GM10248 (cell line): ENCODE measurements around the gene CACNA1G.

Experiments
- CTCF ChIA-PET: fragments of 300-600 bp; sonication (Branson Sonifier 250); formaldehyde crosslinking; extraction: SDS; loops from one replicate; lab custom pipeline; 2021; ENCODE audit warnings: antibody characterized with exemption; lab: Yijun Ruan, JAX
- POLR2A ChIA-PET: fragments of 350-650 bp; sonication (Branson Sonifier 250); formaldehyde crosslinking; extraction: SDS; loops from one replicate; lab custom pipeline; 2020; ENCODE audit warnings: antibody characterized with exemption; lab: Yijun Ruan, JAX
- DNase-seq: peaks from one replicate; pipeline ENCODE4 v3.0.0; 2012; ENCODE audit errors: extremely low spot score
- TF ChIP-seq, protein P1 (sequence below): IDR thresholded peaks from 2 replicates; pipeline ENCODE4 v1.5.1; 2012; ENCODE audit warnings: mild to moderate bottlenecking, low read depth; ENCODE audit errors: extremely low read depth, missing control alignments, control extremely low read depth

Gene CACNA1G

DNA sequence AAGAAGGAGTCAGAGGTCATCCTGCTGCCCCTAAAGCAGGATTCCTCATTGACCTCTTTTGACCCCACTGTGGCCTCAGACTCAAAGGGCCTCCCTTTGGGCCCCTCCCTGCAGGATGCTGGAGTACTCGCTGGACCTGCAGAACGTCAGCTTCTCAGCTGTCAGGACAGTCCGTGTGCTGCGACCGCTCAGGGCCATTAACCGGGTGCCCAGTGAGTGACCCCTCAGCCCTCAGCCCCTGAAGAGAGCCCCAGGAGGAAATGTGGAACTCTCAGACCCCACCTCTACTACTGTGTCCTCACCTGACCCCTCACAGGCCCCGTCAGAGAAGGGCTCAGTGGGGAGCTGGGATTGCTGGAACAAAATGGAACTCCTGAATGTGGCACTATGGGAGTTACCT is 9.1 kb downstream of the CACNA1G start:
- CTCF ChIA-PET, result interaction anchor here (1.2 kb wide), 1 partner anchor 19 kb away, joined by 3 read pairs; no protein-coding TSS in a partner anchor
- TF ChIP-seq, protein P1, sequence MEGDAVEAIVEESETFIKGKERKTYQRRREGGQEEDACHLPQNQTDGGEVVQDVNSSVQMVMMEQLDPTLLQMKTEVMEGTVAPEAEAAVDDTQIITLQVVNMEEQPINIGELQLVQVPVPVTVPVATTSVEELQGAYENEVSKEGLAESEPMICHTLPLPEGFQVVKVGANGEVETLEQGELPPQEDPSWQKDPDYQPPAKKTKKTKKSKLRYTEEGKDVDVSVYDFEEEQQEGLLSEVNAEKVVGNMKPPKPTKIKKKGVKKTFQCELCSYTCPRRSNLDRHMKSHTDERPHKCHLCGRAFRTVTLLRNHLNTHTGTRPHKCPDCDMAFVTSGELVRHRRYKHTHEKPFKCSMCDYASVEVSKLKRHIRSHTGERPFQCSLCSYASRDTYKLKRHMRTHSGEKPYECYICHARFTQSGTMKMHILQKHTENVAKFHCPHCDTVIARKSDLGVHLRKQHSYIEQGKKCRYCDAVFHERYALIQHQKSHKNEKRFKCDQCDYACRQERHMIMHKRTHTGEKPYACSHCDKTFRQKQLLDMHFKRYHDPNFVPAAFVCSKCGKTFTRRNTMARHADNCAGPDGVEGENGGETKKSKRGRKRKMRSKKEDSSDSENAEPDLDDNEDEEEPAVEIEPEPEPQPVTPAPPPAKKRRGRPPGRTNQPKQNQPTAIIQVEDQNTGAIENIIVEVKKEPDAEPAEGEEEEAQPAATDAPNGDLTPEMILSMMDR, result no peak
- no peak for DNase-seq
- POLR2A ChIA-PET, result no interaction called here

DNA sequence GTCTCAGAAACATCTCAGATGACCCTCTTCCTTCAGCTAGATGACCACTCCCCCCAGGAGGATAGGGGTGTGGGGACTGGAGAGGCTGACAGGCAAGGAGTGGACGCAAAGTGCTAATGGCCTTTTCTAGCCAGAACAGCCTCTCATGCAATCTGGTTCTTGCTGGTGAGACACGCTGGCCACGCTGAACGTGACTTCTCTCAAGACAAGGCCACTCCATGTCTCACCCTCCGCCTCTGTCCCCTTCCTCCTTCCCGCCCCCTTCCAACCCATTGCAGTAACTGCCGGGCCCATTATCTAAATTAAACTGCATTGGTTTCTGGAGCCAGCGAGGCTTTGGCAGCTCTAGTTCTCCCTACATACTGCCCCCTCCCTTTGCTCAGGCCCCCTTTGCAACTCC is 9.5 kb downstream of the CACNA1G start:
- TF ChIP-seq, protein P1, result no peak
- ChIA-PET POLR2A (no interaction called here), CTCF (interaction anchor here (1.2 kb wide), 1 partner anchor 20 kb away, joined by 3 read pairs; no protein-coding TSS in a partner anchor)
- DNase-seq, result no peak

DNA sequence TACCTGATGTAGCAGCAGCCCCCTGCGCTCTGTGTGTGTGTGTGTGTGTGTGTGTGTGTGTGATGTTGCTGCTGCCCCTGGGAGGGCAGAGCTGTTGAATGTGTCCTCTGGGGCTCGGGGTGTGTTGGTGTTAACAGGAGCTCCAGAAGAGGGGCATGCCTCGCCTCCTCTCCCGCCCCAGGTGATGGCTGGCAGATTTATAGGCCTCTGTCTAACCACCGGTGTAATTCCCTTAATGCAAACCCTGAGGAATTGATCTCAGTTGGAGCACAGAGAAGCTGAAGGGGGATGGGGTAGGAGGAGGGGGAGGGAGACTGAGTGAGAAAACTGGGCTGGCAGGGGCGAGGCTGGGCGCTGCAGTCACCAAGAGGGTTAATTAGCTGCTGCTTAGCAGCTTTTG is 10.0 kb downstream of the CACNA1G start:
- TF ChIP-seq, protein P1, result no peak
- POLR2A ChIA-PET, result no interaction called here
- no peak for DNase-seq
- CTCF ChIA-PET, result no interaction called here

DNA sequence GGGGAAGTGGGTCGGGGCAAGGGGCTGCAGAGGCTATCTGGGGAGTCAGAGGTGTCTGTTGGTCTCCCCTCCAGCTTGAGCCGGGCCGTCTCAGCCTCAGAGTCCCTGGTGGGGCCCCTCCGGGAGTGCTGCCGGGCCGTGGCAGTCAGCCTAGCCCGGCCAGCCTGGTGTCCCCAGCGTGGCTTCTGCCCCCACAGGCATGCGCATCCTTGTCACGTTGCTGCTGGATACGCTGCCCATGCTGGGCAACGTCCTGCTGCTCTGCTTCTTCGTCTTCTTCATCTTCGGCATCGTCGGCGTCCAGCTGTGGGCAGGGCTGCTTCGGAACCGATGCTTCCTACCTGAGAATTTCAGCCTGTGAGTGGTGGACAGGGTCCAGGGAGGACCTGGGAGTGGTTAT is 11.2 kb downstream of the CACNA1G start:
- CTCF ChIA-PET, result no interaction called here
- POLR2A ChIA-PET, result no interaction called here
- TF ChIP-seq, protein P1, result no peak
- no peak for DNase-seq

DNA sequence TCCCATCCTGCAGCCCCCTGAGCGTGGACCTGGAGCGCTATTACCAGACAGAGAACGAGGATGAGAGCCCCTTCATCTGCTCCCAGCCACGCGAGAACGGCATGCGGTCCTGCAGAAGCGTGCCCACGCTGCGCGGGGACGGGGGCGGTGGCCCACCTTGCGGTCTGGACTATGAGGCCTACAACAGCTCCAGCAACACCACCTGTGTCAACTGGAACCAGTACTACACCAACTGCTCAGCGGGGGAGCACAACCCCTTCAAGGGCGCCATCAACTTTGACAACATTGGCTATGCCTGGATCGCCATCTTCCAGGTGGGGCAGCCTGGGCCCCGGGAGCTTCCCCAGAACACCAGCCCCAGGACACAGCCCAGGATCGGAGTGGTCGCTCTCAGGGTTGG is 12.0 kb downstream of the CACNA1G start:
- TF ChIP-seq, protein P1, result no peak
- ChIA-PET CTCF (no interaction called here), POLR2A (no interaction called here)
- DNase-seq, result no peak

DNA sequence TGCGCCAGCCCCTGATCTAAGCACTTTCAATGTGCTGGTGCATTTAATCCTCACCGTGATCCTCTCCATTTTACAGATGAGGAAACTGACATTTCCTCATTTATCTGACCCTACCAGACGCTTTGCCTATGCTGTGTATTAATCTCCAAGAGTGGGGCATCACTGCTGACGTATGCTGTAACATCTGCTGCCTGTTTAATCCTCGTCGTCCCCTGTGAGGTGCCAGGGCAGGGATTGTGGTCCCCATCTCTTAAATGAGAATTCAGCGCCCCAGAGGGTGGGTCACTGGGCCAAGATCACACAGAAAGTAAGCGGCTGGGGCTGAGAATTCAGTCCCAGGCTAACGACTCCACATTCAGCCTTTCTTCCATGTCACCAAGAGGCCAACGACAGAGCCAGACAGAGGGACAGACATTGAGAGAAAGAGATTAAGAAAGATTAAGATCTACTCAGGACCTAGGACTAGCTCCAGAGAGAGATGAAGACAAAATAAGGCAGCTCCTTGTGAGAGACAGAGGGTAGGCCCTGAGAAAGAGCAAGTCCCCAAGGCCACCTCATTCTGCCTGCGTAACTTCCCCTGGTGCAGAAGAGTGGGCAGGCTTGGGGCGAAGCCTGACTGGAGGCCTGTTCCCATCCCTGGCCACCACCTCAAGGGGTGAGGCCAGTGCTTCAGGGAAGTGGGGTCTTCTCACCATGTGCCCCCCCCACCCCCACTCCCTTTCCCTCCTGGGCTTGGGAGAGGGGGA is 13.5 kb downstream of the CACNA1G start:
- DNase-seq, result no peak
- TF ChIP-seq, protein P1, result no peak
- ChIA-PET POLR2A (no interaction called here), CTCF (interaction anchor here (1.2 to 1.7 kb wide), 4 partner anchors 11 to 90 kb away, joined by 3 to 4 read pairs (median 4); no protein-coding TSS in a partner anchor)
